AG20443 (cell line): ENCODE measurements around the gene SDS.
"Not testable (repeated sequence)": the region's sequence is repeated elsewhere in the genome, so short reads cannot be mapped to it uniquely, and the experiment has no call there.

Source experiments
- DNase-seq: peaks from one replicate; pipeline ENCODE4 v3.0.0; 2012; ENCODE audit warnings: low spot score, mixed read lengths

Gene SDS

GRCh38 chr12:113378291-113378690, 25.4 kb downstream of the SDS start:
- no peak for DNase-seq

- DNase-seq = peak; percentile 5
Measured at GRCh38 chr12:113374823-113375428, 28.8 kb downstream of the SDS start.

- DNase-seq = peak; percentile 10
Measured at GRCh38 chr12:113373969-113374368, 29.7 kb downstream of the SDS start.

GRCh38 chr12:113373440-113373839, 30.2 kb downstream of the SDS start:
- no peak for DNase-seq

GRCh38 chr12:113372371-113372770, 31.3 kb downstream of the SDS start:
- DNase-seq = peak; percentile 2

- peak; percentile 7 for DNase-seq
Measured at GRCh38 chr12:113371808-113372207, 31.9 kb downstream of the SDS start.

- peak; percentile 5 for DNase-seq
Measured at GRCh38 chr12:113370923-113371682, 32.6 kb downstream of the SDS start.

- no peak for DNase-seq
Measured at GRCh38 chr12:113369391-113369985, 34.2 kb downstream of the SDS start.

GRCh38 chr12:113368331-113368730, 35.4 kb downstream of the SDS start:
- no peak for DNase-seq

- no peak for DNase-seq
Measured at GRCh38 chr12:113366827-113367226, 36.9 kb downstream of the SDS start.

- DNase-seq = no peak
Measured at GRCh38 chr12:113365639-113366395, 37.9 kb downstream of the SDS start.

- no peak for DNase-seq
Measured at GRCh38 chr12:113364698-113365097, 39.0 kb downstream of the SDS start.

- no peak for DNase-seq
Measured at GRCh38 chr12:113361574-113362370, 41.9 kb downstream of the SDS start.

- DNase-seq = no peak
Measured at GRCh38 chr12:113359939-113360748, 43.5 kb downstream of the SDS start.

- DNase-seq = peak; percentile 57
Measured at GRCh38 chr12:113359133-113359938, 44.4 kb downstream of the SDS start.

- peak; percentile 100 for DNase-seq
Measured at GRCh38 chr12:113358381-113359132, 45.1 kb downstream of the SDS start, which contains the start of gene PLBD2. TSS of gene PLBD2 (plus strand) at chr12:113358587. CDS start at chr12:113358601, 14 bp downstream.

GRCh38 chr12:113354192-113354591, 49.5 kb downstream of the SDS start:
- DNase-seq = not testable (repeated sequence)

- no peak for DNase-seq
Measured at GRCh38 chr12:113351089-113351488, 52.6 kb downstream of the SDS start.
